Myocyte (in vitro differentiated cells): ENCODE measurements around the gene TOP1. TPM values are rescaled to one million over a fixed set of nuclear protein-coding genes. Genes with fewer than 3 reads are reported as not detected.
A peak's percentile ranks its signal among the peaks of the same experiment; 100 is the strongest.

Source experiments
- DNase-seq: peaks from one replicate; pipeline ENCODE4 v3.0.0-alpha.2; 2012; ENCODE audit warnings: low read depth
- total RNA-seq: library from RNA; depleted of rRNA; stranded (reverse); fragments of >200 nt; gene quantifications from 2 replicates; pipeline ENCODE4 v1.2.3, GENCODE V29; 2014

TOP1 gene
- total RNA-seq, 1 donor from 2014 or later, result 18.8 TPM

DNA sequence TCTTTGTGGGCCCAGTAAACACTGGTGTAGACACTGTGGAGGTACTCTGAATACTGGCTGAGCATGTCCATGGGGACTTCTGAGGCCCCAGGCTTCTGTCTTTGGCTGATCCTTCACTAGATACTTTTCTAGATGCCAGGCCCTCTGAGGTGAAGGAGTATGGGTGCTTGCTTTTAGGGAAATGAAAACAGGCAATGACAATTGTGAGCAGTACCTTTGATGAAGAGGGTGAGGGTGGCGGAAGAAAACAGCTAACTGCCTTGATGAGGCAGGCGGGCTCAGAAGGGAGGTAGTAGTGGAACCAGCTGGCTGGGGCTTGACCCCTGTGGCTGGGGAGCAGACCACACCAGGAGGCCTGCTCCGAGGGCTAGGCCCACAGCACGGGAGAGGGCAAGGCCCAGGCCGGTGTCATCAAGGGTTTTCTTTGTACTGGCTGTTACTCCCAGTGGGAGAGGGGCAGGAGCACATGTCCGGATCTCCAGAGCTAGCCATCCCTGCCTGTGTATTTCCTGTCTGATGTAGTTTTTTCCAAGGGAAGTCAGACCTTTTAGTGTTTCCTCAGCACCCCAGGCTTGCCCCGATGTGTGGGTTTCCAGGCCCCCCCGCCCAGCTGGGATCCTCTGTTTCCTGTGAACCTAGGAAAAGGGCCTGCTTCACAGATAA, 112.7 kb downstream of the TOP1 start:
- peak; percentile 89 for DNase-seq

DNA sequence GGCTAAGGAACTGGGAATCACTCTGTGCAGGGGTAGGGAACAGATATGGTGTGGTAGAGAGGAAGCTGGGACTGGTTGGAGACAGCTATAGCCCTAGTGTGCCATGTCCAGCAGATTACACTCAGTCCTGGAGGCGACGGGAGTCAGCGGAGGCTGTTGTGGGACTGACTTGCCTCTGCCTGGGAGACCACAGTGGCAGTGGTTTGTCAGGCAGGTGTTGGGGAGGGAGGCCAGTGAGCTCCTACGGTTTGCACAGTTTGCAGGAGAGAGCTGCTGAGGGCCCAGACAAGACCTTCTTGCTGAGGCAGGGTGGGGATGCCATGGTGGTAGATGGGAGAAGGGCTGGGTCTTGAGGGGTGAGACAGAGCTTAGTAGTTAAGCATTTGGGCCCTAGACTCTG, 113.6 kb downstream of the TOP1 start:
- DNase-seq, result no peak

DNA sequence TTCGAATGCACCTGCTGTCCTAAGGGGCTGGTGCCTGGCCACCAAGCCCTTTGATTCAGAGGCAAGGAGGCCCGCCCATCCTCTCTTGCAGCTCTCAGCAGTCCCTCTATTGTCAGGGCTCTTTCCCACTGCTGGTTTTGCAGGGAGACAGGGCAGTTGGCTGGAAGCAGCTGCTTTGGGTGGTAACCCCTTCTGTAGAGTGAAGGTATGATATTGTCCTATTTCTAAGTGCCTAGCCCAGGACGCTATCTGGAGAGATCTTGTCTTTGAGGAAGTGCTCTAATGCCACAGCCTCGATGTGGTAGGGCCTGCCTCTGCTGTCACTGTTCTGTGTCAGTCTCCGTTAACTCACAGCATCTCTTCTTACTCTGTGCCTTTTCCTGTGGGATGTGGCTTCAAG, 114.3 kb downstream of the TOP1 start:
- no peak for DNase-seq

DNA sequence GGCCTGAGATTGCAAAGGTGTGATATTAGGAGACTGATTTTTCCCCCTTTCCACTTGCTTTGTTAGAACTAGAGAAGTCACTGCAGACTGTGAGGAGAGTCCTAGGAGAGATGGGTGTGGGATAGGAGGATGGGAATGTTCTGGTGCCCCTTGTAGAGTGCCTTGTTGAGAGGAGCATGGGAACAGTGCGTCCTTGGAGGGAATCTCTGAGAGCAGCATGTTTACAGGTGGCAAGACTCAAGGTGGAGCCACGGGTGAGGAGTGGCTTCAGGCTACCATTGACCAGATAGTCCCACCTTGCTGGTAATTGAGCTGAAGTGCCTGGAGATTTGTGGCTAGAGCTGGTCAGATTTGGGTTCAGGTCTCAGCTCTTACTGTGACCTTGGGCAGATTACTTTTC, 114.7 kb downstream of the TOP1 start:
- DNase-seq, result no peak

- DNase-seq, result no peak
Observed at GRCh38 chr20:41145317-41145716, 116.7 kb downstream of the TOP1 start.

DNA sequence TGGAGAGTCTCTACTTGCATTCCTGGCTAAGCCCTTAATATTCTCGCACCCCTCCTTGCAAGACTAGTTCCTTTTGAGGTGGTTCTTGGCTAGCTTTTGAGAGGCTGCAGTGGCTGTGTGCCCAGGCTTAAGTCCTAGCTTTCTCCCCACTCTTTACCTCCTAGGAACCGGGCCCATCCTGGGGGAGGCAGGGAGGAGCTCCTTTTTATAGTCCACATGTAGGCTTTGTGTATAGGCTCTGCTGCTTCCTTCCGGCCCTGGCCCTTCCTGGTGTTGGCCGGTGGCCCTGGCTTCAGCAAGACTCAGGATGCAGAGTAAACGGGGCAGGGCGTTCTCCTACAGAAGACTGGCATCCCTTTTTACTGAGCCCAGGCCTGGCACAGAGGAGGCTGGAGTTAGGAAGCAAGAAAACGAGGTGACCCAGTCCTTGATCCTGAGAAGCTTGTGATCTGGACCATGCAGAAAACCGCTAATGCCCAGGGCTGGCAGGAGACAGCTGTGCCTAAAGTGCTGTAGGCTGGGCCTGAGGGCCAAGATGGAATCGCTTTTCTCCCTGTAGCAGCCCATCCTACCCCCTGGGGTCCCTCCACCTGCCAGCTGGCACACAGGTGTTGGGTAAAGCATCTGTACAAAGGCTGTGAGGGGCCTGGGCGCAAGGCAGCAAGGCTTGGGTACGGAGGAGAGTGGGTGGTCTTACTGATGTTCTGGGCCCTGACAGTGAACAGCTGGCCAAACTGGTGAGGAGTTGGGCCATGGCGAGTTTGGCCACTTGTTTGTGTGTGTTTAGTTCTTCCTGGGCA, 117.4 kb downstream of the TOP1 start:
- no peak for DNase-seq

- no peak for DNase-seq
Observed at GRCh38 chr20:41147767-41148191, 119.2 kb downstream of the TOP1 start.

- DNase-seq, result no peak
Observed at GRCh38 chr20:41148942-41149341, 120.3 kb downstream of the TOP1 start.

GRCh38 chr20:41150664-41151063, 122.0 kb downstream of the TOP1 start:
- DNase-seq, result no peak

GRCh38 chr20:41151134-41151869, 122.7 kb downstream of the TOP1 start:
- no peak for DNase-seq

- DNase-seq, result no peak
Observed at GRCh38 chr20:41152108-41152757, 123.6 kb downstream of the TOP1 start.

GRCh38 chr20:41154436-41155176, 126.0 kb downstream of the TOP1 start:
- DNase-seq, result no peak

GRCh38 chr20:41155261-41155660, 126.6 kb downstream of the TOP1 start:
- DNase-seq, result no peak

GRCh38 chr20:41158082-41158625, 129.5 kb downstream of the TOP1 start:
- DNase-seq, result no peak

DNA sequence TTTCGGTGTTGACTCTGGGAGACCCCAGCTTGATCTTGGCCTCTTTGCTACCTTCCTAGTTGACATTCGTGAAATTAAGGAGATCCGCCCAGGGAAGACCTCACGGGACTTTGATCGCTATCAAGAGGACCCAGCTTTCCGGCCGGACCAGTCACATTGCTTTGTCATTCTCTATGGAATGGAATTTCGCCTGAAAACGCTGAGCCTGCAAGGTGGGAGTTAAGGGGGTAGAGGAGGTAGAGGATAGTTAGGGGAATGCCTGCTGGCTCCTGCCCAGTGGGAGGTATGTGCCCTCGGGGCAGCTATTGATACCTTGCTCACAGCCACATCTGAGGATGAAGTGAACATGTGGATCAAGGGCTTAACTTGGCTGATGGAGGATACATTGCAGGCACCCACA, 130.9 kb downstream of the TOP1 start:
- no peak for DNase-seq

GRCh38 chr20:41160686-41161085, 132.1 kb downstream of the TOP1 start:
- DNase-seq, result no peak

DNA sequence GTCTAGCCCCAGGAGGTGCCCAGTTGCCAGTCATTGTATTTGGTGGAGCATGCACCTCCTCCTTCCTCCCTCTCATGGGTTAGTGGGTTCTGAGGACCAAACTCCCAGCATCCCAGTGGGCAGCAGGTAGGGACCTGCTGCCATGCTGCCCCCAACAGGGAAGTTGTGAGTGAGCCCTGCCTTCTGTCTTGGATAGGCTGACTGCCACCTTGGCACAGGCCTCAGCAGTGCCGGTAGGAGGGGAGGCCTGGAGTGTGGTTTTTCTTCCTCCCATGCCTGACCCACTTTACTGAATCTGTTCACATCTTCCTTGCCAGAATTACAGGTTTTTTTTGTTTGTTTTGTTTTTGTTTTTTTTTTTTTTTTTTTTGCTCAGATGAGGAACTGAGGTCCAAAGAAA, 133.3 kb downstream of the TOP1 start:
- DNase-seq, result no peak

DNA sequence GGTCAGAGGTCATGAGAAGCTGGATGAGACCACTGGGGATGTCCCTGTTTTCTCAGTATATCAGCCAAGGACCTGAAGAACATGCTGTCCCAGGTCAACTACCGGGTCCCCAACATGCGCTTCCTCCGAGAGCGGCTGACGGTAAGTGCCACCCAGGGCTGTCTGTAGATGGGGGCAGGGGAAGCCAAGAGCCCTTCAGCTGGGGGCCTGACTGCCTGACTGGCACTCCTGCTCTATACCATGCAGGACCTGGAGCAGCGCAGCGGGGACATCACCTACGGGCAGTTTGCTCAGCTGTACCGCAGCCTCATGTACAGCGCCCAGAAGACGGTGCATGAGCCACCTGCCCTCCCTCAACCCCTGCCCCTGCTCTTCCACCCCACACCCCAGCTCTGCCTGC, 133.8 kb downstream of the TOP1 start:
- no peak for DNase-seq

DNA sequence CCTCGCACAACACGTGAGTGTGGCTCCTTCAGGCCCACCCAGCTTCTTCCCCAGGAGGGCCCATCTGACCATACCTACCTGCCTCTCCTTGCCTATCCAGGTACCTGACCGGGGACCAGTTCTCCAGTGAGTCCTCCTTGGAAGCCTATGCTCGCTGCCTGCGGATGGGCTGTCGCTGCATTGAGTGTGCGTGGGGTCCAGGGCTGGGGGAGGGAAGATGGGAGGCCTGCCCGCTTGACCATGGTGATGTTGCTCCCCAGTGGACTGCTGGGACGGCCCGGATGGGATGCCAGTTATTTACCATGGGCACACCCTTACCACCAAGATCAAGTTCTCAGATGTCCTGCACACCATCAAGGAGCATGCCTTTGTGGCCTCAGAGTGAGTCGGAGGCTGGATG, 135.2 kb downstream of the TOP1 start:
- DNase-seq, result no peak

DNA sequence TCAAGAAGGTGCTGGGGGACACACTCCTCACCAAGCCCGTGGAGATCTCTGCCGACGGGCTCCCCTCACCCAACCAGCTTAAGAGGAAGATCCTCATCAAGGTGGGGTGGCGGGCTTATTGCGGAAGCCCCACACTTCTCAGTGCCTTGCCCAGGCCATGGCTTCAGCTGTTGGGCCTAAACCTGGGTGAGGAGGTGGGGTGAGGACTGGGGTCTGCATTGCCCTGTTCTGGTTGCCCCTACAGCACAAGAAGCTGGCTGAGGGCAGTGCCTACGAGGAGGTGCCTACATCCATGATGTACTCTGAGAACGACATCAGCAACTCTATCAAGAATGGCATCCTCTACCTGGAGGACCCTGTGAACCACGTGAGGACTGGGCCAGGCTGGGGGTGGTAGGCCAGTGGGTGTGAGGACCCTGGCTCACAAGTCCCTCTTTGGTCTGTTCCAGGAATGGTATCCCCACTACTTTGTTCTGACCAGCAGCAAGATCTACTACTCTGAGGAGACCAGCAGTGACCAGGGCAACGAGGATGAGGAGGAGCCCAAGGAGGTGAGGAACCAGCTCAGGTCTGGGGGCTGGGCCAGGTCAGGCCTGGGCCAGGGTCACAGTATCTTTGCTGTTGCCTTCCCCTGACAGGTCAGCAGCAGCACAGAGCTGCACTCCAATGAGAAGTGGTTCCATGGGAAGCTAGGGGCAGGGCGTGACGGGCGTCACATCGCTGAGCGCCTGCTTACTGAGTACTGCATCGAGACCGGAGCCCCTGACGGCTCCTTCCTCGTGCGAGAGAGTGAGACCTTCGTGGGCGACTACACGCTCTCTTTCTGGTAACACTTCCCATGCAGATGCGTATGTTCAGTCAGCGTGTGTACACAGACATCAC, 136.6 kb downstream of the TOP1 start:
- DNase-seq, result no peak
